ENCODE results near the gene CPNE5.

GRCh38 chr6:36805096-36805797 lies 34.0 kb downstream of the CPNE5 start:
- TF ChIP-seq POLR2AphosphoS5 (IDR thresholded peaks at IDR 0.05; ENCODE audit: low read depth, low read length) (no peak), REST (IDR thresholded peaks at IDR 0.05; ENCODE audit: insufficient read depth in 1 of 2, low read depth in 2 of 2, low read length in 2 of 2) (no peak), TAF1 (IDR thresholded peaks at IDR 0.05; ENCODE audit: borderline replicate concordance, insufficient read depth, low read length) (no peak), FOXP2 (optimal IDR thresholded peaks at IDR 0.05; ENCODE audit: borderline replicate concordance, extremely low read depth, extremely low read length, insufficient read depth) (no peak), SIN3A (IDR thresholded peaks at IDR 0.05; ENCODE audit: borderline replicate concordance, insufficient read depth, low read length) (no peak)

All from PFSK-1 (cell line).